GM19239 (cell line): ENCODE data around the gene MYL7.
"Not testable (repeated sequence)": the region's sequence is repeated elsewhere in the genome, so short reads cannot be mapped to it uniquely, and the experiment has no call there.

Source experiments
- DNase-seq: peaks from one replicate; pipeline ENCODE4 v3.0.0; 2011; ENCODE audit warnings: low spot score; ENCODE audit not compliant: insufficient read length
- FAIRE-seq: peaks from 2 replicates; lab custom pipeline; 2011; peaks lifted over from hg19 to GRCh38; lab: Jason Lieb, UNC

The MYL7 gene

DNA sequence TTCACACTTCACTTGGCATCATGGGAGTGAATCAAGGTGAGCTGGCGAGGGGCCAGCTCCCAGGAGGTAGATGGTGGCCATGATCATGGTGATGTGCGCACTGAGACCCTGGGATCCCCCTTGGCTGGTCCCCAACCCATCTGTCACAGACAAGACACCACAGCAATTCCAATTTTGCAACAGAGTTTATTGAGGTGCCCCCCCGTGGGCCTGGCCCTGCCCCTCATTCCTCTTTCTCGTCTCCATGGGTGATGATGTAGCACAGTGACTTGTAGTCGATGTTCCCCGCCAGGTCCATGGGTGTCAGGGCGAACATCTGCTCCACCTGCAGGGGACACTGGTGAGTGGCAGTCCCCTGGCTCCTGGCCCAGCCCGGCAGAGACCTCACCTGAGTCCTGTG is 2.4 kb downstream of the MYL7 start:
- FAIRE-seq: no peak
- no peak for DNase-seq

DNA sequence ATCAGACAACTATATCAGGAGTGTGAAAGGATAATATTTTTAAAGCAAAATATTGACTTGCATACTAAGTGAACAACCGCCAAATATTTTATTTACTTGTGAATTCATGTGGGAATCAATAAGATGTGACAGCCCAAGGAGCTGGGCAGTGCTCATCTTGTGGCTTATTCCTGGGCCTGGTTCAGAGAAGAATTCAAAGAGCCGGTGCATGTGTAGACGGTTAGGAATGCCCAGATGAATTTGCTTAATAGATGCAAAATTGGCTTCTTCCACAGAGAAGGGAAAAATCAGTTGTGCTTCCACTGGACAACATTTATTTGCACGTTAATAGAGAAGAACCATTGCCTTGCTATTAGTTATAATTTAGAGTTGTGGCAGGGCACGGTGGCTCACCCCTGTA is 4.4 kb downstream of the MYL7 start:
- no peak for DNase-seq
- no peak for FAIRE-seq

DNA sequence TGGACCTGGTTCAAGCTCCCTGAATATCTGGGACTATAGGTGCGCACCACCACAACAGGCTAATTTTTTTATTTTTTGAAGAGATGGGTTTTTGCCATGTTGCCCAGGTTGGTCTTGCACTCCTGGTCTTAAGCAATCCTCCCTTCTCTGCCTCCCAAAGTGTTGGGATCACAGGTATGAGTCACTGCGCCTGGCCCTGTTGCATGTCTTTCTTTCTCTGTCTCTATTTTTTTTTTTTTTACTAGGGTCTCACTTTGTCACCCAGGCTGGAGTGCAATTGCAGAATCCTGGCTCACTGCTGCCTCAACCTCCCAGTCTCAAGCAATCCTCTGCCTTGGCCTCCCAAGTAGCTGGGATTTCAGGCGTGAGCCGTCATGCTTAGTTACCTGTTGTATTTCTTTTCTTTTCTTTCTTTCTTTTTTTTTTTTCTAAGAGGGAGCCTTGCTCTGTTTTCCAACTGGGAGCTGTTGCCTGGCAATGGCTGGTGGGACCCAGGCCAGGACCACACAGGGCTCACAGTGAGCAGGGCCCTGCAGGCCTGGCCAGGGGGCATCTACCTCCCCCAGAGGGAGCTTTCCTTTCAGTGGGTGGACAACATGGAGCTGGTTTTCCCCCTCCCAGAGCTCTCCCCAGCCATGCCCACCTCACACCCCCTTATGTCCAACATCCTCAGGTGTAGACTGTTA is 6.0 kb downstream of the MYL7 start:
- DNase-seq: no peak
- FAIRE-seq: no peak

DNA sequence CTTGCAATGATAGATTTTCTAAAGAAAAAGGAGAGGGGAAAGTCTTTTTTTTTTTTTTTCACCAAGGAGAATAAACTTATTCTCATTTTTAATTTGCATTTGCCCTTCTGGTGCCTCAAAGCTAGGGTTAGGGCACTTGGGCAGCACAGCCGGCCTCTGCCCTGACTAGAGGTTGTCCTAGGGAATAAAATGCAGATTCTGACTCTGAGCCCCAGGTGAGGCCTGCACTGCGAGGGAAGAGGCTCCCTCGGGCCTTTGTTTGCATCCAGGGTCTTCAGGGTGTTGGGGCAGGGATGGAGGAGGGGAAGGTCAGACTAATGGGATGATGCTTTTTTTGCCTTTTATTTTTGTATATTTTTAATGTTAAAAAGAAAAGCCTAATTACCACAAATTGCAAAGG is 7.8 kb downstream of the MYL7 start:
- no peak for FAIRE-seq
- DNase-seq: no peak

DNA sequence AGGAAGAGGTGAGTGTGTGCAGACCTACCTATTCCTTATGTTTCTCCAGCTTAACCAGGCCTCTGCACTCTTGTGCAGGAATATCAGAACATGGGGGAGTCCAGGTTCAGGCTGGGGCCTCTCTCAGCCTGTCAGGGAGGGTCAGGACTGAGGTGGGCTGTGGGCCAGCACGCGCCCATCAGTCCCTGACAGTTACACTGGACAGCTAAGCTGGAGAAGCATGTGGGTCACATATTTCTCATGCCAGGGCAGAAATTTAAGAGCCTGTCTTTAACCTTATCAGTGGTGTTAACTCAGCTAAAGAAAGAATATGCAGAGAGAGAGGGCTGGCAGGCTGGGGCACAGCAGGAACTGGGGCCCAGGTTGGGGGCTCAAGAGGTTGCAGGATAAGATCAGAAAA is 9.1 kb downstream of the MYL7 start:
- no peak for FAIRE-seq
- no peak for DNase-seq

DNA sequence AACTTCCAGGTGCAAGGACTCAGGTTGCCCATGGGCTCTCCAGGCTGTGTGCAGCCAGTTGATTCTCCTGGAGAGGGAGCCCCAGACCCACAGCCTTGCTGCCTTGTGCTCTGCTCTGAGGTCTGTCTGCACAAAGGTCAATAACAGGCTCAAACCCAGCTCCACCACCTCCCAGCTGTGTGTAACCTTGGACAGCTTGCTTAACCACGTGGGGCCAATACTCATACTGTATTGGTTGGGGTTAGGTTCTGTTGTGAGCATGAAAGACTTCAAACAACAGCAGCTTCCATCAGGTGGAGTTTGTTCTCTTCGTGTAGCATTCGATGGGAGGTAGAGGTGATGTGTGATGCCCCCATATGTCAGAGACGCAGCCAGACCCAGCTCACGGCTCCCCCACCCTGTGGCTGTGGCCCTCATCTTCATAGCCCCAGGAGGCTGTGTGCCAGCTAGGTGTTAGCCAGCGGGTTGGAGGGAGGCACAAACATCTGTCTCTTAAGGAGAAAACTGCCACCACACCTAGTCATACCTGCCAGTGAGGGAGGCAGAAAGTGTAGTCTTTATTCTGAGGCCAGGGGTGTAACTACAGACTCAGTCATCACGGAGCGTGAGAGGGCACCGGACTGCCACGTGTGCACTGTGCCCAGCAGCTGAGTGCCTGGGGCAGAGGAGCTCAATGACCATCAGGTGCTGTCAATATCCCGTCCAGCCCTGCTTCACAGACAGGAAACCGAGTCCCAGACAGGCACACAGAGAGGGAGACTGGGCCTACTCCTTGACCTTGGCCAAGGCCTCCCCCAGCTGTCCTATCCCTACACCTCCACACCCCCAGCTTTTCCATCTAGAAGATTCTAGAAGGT is 9.7 kb downstream of the MYL7 start:
- FAIRE-seq: no peak
- no peak for DNase-seq

DNA sequence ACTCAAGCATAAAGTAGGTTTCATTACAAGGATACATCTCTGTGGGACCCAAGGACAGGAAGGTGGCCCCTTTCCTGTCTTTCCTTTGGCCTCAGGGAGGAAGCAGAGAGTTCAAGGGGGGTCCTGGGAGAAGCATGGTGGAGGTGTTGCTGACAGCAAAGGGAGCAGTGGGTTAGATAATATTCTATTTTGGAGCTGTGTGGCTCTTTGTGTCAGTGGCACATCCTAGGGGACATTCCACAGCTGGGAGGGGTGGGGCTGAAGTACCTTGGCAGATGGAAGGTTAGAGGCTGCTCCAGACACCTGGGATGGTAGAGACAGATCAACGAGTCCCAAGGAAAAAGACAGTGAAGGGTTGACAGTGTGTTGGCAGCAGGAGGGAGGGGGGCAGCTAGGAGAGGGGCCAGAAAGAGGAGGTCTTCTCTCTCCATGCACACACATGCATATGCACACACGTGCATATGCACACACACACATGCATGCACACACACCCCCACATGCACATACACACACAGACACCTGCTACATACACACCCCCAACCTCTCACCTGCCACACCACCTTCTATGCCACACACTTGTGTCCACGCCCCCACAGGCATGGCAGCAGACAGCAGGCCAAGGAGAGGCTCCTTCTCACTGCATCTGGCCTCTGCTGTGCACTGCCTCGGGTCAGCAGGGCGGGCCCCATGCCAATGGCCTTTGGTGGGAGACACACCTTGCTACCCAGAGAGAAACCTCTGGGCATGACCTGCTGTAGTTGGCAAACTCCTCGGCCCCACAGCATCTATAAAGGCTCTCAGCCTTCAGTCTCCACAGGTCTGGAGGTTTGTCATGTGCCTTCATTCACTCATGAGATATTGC is 12.2 kb downstream of the MYL7 start:
- DNase-seq (no peak), FAIRE-seq (no peak)

DNA sequence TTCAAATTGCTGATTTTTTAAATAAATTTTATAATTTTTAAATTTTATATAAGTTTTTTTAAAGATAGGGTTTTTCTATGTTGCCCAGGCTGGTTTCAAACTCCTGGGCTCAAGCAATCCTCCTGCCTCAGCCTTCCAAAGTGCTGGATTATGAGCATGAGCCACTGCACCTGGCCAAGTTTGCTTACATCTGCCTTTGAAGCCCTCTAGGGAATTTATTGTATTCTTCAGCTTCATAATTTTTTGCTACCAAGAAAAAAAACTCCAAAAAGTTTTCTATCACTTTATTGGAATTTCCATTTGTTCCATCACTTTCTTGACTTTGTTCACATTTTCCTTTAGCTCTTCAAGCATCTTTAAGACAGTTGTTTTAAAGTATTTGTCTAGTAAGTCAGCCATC is 14.0 kb downstream of the MYL7 start:
- no peak for FAIRE-seq

DNA sequence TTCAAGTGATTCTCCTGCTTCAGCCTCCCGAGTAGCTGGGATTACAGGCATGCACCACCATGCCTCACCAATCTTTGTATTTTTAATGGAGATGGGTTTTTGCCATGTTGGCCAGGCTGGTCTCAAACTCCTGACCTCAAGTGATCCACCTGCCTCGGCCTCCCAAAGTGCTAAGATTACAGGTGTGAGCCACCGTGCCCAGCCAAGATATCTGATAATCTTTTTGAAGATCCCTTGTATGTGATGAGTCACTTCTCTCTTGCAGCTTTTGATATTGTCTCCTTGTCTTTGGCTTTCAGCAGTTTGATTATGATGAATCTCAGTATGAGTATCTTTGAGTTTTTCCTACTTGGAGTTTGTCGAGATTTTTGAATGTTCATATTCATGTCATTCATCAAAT is 14.6 kb downstream of the MYL7 start:
- DNase-seq, FAIRE-seq: not testable (repeated sequence)

More for the DNA sequence above, 14.0 kb downstream of the MYL7 start:
- DNase-seq: no peak

DNA sequence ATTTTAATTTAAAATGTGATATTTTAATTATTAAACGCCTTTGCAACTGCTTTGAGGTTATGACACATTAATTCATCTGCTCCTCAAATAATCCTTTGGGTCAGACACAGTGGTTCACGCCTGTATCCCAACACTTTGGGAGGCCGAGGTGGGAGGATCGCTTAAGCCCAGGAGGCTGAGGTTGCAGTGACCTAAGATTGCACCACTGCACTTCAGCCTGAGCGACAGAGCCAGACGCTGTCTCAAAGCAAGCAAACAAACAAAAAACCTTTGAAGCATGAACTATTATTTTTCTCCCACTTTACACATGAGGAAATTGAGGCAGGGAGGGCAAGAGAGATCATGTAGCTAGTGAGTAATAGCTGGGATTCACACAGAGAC is 16.3 kb downstream of the MYL7 start:
- FAIRE-seq: no peak
- no peak for DNase-seq

DNA sequence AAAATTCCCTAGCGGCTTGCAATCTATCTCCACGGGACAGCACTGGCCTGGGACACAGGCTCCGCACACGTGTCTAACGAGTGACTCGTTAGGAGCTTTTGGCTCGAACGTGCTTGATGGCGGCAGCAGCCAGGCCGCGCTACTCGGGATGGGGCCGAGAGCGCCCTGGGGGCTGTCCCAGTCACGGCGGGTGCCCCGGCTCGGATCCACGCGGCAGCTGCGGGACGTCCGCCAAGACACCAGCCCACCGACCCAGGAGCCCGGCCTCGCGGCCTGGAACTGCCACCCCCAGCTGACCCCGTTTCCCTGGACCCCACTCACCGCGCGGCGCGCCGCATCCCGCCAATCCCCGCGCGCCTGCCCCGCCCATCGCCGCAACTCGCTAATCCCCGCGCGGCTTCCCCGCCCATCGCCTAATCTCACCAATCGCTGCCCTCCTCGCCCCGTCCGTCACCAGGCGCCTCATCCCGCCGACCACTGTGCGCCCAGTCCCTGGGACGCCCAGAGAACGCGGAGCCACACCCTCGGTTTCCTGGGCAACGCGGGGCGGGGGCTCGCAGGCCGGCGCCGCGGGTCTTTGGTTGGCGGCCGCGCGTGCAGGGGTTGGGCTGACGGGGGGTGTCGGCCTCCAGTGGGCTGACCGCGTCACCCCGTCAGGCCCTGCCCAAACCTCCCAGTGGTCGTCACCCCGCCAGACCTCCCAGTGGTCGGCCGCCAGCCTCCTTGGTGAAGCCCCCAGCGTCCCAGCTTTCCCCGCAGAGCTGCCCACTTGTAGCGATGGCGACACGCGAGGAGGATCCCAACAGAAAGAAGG is 17.7 kb downstream of the MYL7 start, which contains the start of gene POLD2:
Gene POLD2 (minus strand): TSS at position 359 of the 814 bp plus-strand sequence. CDS start 1,495 bp downstream, outside the sequence.
- peak; percentile 94 for FAIRE-seq
- peak; percentile 100 for DNase-seq

DNA sequence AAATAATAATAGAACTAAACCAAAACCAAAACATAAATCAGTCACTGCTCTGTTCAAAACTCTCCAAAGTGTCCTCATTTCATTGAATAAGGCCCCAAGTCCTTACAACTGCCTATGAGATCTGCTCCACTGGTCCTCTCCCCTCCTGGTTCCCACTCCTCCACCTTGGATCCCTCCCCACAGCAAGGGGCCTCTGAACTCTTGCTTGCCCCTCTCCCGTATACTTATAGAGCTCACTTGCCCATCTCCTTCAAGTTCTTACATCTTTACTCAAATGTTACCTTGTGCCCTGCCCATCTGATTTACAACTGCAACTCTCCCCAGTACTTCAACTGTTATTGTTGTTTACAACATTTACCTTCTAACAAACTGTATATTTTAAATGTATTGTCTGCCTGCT is 18.6 kb downstream of the MYL7 start:
- FAIRE-seq: peak; percentile 21
- DNase-seq: no peak

DNA sequence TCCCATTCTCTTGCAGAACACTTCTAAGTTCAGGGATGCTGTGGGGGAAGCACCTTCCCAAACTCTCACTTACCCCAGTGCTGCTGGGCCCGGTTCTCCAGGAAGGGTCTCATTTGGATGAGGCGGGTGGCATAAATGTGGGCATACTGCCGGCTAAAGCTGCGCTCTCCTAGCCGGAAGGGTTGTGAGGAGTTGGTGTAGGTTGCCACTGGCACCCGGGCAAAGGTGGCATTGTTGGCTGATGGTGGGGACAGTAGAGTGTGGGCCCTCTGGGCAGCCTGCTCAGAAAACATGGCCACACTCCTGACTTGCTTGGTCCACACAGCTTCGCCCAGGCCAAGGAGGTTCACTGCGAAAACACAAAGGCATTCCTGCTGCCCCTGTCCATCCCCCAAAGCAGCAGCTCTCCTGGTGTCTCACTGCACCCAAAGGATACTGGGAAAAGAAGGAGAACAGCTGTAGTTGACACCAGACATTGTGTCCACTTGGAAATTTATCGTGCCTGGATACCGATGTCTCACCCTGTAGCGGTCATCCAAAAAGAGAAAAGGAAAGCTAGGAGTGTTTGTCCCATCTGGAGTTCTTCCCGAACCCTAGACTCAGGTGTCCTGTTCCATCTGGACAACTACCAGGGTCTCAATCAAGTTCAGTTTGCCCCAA is 19.2 kb downstream of the MYL7 start:
- DNase-seq (no peak), FAIRE-seq (no peak)

DNA sequence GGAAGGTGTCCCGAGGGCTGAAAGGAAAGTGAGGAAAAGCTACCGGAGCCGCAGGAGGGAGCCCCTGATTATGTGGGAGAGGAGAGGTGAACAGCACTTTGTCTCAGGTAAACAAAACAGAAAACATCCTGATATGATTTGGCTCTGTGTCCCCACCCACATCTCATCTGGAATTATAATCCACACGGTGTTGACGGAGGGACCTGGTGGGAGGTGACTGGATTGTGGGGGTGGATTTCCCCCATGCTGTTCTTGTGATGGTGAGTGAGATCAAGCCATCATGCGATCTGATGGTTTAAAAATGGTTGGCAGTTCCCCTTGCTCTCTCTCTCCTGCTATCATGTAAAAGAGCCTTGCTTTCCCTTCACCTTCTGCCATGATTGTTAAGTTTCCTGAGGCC is 20.7 kb downstream of the MYL7 start:
- FAIRE-seq (no peak), DNase-seq (no peak)

DNA sequence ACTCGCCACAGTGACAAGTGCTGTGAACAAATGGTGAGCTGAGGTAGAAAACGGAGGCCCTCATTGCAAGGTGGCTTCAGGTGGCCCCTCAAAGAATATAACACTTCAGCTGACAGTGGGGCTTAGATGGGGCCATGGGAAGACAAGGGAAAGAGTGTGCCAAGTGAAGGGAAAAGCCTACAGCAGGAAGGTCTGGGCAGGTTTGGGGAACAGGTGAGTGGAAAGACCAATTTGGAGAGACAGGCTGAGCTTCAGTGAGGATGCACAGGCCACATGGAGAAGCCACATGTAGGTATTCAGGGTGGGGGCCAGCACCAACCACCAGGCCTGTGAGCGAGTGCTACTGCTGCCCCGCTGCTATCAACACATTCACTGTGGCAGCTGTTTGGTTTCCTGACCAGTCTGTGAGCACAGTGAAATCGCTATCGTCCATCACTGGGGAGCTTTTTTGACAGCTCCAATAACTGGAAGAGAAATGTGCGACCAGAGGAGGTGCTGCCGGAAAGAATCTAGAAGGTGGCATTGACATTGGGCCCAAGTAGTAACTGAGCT is 21.2 kb downstream of the MYL7 start:
- DNase-seq (no peak), FAIRE-seq (no peak)

DNA sequence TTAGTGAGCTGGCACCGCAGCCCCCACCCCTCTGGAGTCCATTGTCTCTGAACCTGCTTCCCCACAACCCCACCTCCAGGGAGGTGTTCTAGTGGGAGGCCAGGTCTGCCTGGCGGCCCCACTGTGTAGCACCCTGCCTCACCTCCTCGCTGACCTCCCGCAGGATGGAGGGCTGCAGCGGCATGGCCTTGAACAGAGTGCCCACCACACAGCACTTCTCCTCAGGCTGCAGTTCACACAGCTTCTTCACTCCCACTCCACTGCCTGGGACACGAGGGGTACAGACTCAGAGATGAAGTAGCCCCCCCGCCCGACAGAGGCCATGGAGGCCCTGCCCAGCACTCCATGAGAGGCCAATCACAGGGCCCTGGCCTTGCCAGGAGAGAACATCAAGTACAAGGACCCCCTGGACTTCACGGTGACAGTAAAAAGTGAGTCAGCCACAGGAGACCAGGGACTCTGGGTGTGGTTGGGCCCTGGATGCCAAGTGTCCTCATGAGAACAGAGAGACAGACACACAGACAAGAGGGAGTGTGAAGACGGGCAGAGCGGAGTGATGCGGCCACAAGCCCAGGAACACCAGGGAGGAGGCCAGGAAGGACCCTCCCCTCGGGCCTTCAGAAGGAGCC is 23.2 kb downstream of the MYL7 start:
- no peak for FAIRE-seq
- no peak for DNase-seq

DNA sequence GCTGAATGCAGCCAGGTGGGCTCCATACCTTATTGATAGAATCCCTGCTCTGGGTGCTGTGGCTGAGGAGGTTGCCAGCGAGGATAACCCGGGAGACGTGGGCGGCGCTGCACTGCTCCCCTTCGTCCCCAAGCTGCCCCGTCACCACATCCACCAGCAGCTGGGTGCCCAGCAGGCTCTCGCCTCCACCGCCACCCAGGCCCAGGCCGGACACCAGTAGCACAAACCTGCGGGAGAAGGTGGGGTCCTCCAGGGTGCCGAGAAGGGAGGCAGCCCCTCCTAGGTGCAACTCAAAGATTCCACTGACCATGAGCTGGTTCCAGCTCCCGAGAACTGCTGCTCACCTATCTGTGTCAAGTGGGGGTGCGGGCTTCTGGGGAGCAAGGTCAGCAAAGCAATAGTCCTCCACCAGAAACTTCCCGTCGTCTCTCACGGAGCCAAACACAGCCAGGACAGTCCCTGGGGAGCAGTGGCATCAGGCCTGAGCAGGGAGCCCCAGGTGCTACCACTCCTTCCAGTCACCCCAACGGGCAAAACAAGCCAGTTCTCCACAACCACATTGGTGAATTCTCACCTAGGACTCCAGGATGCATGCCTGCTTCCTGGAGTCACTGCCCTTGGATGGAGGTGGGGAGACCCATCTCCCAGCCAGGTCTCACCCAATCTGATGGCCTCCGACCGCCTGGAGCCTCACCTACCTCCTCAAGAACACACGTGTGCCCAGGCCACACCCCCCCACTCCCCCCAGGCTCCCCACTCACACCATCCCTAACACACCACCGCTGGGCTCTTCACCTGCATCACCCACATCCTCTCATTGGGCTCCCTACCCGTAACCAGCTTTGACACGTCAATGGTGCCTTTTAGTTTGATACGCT is 24.1 kb downstream of the MYL7 start:
- FAIRE-seq (no peak), DNase-seq (no peak)
